Right renal cortex interstitium (tissue), 3 donors: Measurements from ENCODE around the gene KXD1. TPM values are rescaled to one million over a fixed set of nuclear protein-coding genes. Genes with fewer than 3 reads are reported as not detected.
A peak's percentile ranks its signal among the peaks of the same experiment; 100 is the strongest.
"Not testable (repeated sequence)": the region's sequence is repeated elsewhere in the genome, so short reads cannot be mapped to it uniquely, and the experiment has no call there.

Experiments used
- DNase-seq, 3 donors: peaks; one replicate each; pipeline ENCODE4 v3.0.0-alpha.2; 2013; ENCODE audit warnings: low read depth in 3 of 3, low spot score in 2 of 3
- polyA plus RNA-seq, 3 donors: library from polyadenylated mRNA; unstranded; fragments of 120-200 nt; gene quantifications; one replicate each; pipeline ENCODE4 v1.2.1, GENCODE V29; 2013; ENCODE audit not compliant: insufficient read length in 3 of 3

The KXD1 gene
- polyA plus RNA-seq, 3 donors = 50.3 to 56.0 (median 51.8) TPM

DNA sequence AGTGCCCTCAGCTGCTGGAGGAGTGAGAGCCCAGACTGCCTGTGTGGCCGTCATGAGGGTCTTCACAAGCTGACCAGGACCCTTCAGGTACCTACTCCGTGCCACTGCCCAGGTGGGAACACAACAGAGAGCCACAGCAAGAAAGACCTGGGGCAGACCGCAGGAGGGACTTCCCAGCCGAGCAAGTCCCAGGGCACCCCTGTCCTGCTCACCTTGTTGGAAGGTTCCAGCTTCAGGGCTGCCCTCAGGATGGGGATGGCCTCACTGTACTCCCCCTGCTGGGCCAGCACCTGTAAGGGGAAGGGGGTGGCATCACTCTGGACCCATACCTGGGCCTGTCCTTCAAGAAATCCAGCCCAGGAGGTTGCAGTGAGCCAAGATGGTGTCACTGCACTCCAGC lies 24.6 kb upstream of the KXD1 start:
- no peak for DNase-seq

GRCh38 chr19:18536475-18536874 lies 21.2 kb upstream of the KXD1 start:
- DNase-seq = no peak

DNA sequence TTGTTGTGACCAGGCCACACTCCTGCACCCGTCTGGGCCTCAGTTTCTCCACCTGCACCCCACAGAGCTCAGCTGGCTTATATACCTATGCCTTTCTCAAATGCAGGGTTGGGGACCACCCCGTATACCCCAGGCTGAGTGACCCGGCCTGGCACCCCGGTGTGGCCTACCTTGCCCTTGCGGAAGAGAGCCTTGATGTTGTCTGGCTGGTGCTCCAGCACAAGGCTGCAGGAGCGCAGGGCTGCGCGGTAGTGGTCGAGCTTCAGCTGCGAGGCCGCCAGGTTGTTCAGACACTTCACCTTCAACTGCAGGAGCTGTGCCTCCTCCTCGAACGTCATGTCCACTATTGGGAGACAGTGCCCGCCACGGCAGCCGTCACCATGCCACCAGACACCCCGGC lies 20.2 kb upstream of the KXD1 start:
- DNase-seq = no peak

DNA sequence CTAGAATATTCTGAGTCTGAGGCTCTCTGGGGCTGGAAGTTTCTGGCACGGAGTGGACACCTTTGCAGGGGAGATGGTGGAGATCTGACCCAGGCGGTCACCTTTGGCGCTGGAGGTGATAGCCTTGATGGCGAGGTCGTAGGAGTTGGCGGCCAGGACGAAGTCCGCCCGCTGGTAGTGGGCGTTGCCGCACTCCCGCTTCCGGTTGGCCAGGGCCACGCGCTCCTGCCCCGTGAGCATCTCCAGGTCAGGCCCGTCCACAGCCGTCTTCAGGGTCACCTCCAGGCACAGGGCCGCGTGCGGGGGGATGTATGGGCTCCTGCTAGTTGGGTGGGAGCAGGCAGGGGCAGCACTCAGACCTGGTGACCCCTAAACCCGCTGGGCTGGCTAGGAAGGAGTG lies 19.6 kb upstream of the KXD1 start:
- DNase-seq = no peak

DNA sequence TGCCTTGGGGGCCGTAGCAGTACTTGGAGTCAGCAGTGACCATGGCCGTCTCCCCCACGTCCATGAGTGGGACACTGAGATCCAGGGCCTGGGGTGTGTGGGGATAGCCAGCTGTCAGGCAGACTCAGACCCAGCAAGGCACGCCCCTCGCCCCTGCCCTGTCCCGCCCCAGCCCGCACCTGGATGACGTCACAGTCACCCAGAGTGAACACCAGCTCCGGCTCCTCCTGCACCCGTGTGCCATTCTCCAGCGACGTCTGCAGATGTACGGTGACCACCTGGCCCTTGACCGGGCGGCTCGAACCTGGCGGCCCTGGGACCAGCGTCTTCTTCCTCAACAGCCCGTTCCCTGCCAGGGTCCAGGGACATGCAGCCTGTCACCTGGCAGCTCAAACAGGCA lies 18.3 kb upstream of the KXD1 start:
- DNase-seq = no peak

GRCh38 chr19:18540200-18540599 lies 17.5 kb upstream of the KXD1 start:
- not testable (repeated sequence) for DNase-seq

- DNase-seq = no peak
Measured at GRCh38 chr19:18541258-18541991, 16.2 kb upstream of the KXD1 start.

DNA sequence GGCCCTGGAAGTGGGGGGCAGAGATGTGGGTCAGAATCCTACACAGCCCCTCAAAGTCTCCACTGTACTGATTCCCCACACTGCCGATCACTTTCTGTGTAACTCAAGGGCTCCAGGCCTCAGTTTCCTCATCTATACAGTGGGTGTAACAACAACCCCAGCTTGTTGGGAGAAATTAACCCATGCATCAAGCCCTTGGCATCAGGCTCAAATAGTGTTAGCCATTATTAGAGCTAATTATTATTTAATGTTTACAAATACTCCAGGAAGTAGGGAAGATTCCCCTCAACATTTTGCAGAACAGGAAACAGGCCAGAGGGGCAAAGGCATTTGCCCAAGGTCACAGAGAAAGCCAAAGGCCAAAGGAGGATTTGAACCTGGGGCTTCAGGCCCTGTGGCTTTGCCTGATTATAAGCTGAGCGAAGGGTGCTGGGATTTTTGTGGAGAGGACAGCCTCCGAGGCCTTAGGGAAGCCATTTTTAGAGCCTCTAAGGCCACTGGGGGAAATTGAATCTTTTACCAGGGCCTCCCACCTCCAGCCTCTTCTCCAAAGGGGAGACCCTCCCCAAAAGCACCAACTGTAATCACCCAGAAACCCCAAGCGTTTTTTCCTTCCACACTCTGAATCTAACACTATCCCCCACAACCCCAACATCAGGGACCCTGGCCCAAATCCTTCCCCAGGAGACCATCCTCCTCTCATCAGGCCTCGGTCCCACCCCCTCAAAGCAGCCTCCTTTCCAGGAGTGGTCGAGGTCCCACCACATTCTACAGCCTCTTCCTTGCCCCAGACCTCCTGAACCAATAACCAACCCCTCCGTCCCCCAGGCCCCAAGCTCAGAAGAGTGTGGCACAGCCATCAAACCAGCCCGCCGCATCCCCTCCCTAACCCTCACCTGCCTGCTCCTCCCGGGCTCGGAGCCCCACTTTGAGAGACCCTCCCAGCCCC lies 15.4 kb upstream of the KXD1 start:
- no peak for DNase-seq

DNA sequence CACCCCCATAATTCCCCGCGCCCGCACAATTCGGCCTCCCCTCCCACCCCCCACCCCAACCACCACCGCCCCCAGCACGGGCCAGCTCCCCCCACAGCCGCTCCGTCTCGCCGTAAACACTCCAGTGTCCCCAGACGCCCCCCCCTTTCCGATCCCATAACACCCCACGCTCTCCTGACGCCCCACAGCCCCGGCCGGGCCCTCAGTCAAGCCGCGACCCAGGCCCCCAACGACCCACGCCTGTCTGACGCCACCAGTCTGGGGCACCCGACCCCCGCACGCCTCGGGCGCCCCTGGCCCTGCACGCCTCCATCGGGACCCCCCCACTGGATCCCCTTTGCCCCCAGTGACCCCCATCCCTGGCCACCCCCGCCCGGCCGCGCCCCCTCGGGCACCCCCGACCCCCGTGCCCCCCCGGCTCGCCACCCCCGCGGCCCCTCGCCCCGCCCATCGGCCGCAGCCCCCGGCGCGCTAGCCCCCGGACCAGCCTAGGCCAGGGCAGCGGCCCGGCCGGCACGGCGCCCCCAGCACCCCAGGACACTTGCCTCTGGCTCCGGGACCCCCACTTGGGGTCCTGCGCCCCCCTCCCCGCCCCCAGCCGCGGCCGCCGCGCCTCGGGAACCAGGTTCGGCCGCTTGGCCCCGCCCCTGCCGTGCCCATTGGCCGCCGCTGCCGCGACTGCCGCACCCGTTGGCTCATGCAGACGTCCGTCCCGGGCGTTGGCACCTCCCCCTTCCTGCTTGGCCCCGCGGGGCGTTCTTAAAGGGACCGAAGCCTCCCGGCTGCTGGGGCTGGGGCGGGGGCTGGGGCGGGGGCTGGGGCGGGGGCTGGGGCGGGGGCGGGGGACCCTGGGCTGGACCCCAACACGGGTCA lies 14.5 kb upstream of the KXD1 start, which contains the start of gene FKBP8:
FKBP8 (minus strand) TSS at position 633 of the 873 bp plus-strand sequence. CDS start 1,603 bp downstream, outside the sequence.
- peak in 1 of 3 donors; percentile 75 for DNase-seq

DNA sequence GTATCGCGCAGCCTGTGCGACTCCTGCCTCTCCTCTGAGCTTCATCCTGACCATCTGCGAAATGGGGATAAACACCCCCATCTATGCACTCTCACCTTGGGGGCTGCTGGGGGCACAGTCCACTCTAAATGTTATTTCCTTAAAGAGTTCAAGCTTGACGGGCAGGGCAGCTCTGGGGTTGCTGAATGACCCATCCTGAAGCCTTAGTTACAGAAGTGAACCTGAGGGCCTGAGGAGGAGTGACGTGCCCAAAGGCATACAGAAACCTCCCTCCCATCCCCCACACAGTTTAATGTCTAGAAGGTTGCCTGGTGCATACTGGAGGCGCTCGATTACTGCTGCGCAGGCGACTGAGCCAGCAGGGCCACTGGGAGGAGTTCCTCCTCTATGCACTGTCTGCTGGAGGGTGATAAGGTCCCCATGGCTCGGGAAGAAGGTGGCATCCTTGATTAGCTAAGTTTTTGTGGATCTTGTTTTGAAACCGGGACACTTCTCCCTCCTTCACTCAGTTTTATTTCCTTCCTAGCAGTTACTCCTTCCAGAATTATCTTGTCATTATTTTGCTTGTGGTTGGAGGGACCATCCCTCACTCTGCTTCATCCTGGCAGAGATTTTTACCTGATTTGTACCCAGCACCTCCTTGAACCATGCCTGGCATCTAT lies 13.7 kb upstream of the KXD1 start:
- DNase-seq = no peak

DNA sequence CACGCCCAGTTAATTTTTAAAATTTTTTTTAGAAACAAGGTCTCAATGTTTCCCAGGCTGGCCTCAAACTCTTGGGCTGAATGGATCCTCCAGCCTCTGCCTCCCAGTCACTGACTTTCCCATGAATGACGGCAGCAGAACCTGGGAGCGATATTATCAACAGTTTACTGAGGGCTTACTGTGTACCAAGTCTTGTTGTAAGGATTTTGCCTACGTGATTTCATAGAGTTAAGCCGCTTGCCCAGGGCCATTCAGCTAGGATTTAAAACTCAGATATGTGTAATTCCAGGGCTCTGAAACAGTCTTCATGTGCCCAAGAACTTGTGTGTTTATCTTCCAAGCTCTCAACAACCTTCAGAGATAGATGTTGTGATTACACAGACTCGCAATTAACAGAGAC lies 6.0 kb upstream of the KXD1 start:
- DNase-seq = no peak

DNA sequence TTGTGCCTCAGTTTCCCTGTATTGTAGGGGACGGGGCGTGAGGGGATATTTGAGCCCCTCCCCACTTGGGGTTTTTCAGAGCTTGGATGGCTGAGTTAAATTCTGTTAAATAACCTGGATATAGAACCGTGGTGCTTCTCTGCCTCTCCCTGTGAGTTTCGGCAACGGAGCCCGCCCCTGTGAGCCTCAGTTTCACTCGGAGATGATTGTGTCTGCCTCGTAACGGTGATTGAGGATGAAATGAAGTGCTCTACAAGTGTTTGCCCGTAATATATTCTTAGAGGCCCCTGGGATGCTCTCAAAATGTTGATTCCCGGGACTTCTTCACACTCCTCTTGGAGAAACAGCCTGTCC lies 509 bp downstream of the KXD1 start:
- no peak for DNase-seq

DNA sequence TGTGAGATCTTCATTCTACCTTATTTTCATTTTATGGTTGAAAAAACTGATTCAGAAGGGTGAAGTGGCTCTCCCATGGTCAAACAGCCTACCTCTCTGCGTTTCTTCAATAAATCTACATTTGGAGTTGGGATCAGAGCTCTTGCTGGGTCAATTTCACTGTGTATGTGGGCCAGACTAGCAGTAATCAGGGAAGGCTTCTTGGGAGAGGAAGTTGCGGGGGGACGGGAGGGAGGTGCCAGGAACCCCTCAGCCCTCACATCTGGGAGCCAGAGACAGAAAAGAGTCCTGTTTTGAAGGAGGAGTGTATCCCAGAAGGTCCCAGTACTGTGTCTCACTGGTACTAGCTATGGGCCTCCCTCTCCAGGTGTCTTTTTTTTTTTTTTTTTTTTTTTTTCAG lies 934 bp downstream of the KXD1 start:
- no peak for DNase-seq

DNA sequence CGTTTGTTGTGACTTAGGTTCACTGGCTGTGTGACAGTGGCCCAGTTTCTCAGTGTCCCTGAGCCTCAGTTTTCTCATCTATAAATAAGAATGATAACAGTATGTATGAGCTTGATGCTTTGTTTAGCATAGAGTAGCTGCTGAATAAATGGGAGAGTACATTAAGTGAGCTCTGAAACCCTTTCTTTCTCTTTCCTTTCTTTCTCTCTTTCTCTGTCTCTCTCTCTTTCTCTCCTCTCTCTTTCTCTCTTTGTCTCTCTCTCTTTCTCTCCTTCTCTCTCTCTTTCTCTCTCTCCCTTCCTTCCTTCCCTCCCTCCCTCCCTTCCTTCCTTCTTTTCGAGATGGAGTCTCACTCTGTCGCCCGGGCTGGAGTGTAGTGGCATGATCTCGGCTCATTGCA lies 2.0 kb downstream of the KXD1 start:
- no peak for DNase-seq

DNA sequence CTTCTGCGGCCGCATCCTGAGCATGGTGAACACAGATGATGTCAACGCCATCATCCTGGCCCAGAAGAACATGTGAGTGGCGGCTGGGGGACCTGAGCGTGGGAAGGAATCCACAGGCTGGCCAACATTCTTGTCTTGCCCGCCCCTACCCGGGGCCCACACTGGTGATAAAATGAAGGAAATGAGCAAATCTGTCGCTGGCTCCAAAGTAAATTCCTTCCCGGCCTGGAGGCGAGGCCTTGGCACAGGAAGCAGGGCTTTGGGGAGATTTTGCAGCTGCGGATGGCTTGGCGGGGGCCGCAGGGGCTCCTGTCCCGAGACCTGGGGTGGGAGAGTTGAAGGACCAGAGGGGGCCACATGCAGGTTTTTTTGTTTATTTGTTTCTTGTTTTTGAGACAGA lies 4.4 kb downstream of the KXD1 start:
- no peak for DNase-seq

DNA sequence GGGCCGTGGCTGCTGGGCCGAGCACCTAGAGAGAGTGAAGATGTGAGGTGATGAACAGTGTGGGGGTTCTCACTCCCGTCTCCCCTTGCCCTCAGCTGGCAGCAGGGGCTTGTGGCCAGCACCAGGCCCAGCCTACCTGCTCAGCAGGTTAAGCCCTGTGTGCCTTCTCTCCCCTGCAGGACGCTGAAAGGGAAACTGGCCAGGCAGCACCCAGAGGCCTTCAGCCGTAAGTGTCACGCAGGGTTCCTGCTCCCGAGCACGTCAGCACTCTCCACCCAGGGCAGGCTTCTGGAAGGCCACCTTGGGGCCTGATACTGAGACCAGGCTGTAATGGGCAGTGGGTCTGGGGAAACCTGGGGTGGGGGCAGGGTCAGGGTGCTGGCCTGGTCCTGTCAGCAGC lies 9.3 kb downstream of the KXD1 start:
- DNase-seq = no peak

- no peak for DNase-seq
Measured at GRCh38 chr19:18568367-18568766, 10.7 kb downstream of the KXD1 start.

- DNase-seq = peak; percentile 87 to 95 (median 90)
Measured at GRCh38 chr19:18571564-18572344, 14.1 kb downstream of the KXD1 start, which contains the start of gene UBA52. Gene UBA52, plus strand, starts transcription at chr19:18571857. Its CDS starts 1,444 bp downstream, at chr19:18573301.

DNA sequence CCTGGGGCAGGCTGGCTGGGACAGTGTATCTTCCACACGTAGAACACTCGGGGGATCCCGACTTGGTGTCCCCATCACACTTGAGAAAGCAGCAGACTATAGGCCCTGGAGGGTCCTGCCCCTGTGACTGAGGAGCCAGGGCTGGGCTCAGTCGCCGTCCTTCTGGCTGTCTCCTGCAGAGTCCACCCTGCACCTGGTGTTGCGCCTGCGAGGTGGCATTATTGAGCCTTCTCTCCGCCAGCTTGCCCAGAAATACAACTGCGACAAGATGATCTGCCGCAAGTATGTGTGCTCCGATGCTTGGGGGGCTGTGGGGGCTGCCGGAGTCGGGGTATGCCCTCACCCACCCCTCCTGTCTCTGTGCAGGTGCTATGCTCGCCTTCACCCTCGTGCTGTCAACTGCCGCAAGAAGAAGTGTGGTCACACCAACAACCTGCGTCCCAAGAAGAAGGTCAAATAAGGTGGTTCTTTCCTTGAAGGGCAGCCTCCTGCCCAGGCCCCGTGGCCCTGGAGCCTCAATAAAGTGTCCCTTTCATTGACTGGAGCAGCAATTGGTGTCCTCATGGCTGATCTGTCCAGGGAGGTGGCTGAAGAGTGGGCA lies 17.1 kb downstream of the KXD1 start:
- no peak for DNase-seq
